Measurements from ENCODE around the gene OR6B3.

Gene OR6B3

DNA sequence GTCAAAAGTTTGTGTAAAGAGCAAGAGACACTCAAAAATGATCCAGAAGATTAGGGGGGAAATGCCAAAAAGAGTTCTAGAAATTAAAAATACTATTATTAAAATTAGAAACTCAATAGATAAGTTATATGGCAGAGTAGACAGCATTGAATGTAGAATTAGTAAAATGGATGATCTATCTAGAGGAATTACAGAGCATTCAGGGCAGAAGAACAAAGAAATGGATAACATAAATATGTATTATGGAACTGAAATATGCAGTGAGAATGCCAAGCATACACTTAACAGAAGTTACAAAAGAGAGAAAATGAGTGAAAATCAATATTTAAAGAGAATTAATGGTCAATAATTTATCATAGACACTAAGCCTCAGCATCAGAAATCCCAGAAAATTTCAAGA lies 33.2 kb upstream of the OR6B3 start:
- no peak overlapping the region for H3K4me2 ChIP-seq
- H2AFZ ChIP-seq (ENCODE audit: low read depth) = no peak overlapping the region
- TF ChIP-seq, protein P1, sequence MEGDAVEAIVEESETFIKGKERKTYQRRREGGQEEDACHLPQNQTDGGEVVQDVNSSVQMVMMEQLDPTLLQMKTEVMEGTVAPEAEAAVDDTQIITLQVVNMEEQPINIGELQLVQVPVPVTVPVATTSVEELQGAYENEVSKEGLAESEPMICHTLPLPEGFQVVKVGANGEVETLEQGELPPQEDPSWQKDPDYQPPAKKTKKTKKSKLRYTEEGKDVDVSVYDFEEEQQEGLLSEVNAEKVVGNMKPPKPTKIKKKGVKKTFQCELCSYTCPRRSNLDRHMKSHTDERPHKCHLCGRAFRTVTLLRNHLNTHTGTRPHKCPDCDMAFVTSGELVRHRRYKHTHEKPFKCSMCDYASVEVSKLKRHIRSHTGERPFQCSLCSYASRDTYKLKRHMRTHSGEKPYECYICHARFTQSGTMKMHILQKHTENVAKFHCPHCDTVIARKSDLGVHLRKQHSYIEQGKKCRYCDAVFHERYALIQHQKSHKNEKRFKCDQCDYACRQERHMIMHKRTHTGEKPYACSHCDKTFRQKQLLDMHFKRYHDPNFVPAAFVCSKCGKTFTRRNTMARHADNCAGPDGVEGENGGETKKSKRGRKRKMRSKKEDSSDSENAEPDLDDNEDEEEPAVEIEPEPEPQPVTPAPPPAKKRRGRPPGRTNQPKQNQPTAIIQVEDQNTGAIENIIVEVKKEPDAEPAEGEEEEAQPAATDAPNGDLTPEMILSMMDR (conservative IDR thresholded peaks at IDR 0.05; ENCODE audit: low read depth, low read length) = no peak
- H3K4me3 ChIP-seq (IDR thresholded peaks at IDR 0.05; ENCODE audit: insufficient read depth, low read depth, low read length) = no peak overlapping the region
- H3K4me1 ChIP-seq (ENCODE audit: low read depth, poor library complexity, severe bottlenecking) = no peaks in the 10 kb centered on the region
- no peak overlapping the region for H3K9ac ChIP-seq
- no peaks in the 10 kb centered on the region for H3K27me3 ChIP-seq (ENCODE audit: insufficient read depth, low read depth)
- no peaks in the 10 kb centered on the region for H3K79me2 ChIP-seq (ENCODE audit: insufficient read depth, low read depth)
- no peaks in the 10 kb centered on the region for H3K36me3 ChIP-seq (ENCODE audit: insufficient read depth)
- no peak overlapping the region for H3K27ac ChIP-seq
- H4K20me1 ChIP-seq (ENCODE audit: insufficient read depth) = no peaks in the 10 kb centered on the region

- Histone ChIP-seq H3K4me3 (IDR thresholded peaks at IDR 0.05; ENCODE audit: insufficient read depth, low read depth, low read length) (no peak overlapping the region), H4K20me1 (ENCODE audit: insufficient read depth) (no peaks in the 10 kb centered on the region), H3K4me2 (no peak overlapping the region), H3K9ac (no peak overlapping the region), H3K4me1 (ENCODE audit: low read depth, poor library complexity, severe bottlenecking) (no peaks in the 10 kb centered on the region), H3K79me2 (ENCODE audit: insufficient read depth, low read depth) (no peaks in the 10 kb centered on the region), H3K36me3 (ENCODE audit: insufficient read depth) (no peaks in the 10 kb centered on the region), H3K27ac (no peak overlapping the region), H3K27me3 (ENCODE audit: insufficient read depth, low read depth) (no peaks in the 10 kb centered on the region), H2AFZ (ENCODE audit: low read depth) (no peak overlapping the region)
- TF ChIP-seq, protein P1 (conservative IDR thresholded peaks at IDR 0.05; ENCODE audit: low read depth, low read length) = no peak
Measured at GRCh38 chr2:240078631-240079030, 25.3 kb upstream of the OR6B3 start.

DNA sequence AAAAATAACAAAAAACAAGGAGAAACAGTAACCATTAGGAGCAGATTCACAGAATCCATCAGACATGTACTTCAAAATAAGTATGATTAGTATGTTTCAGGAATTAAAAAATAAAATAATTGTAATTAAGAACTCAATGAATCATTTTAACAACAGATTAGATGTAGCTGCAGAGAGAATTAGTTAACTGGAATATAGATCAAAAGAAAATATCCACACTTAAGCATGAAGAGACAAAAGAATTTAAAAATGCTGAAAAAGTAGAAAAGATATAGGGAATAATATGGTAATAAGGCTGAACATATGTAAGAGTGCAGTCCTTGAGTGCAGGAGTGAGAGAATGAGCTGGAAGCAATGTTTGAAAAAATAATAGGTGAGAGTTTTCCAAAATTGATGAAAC lies 24.1 kb upstream of the OR6B3 start:
- TF ChIP-seq, protein P1 (conservative IDR thresholded peaks at IDR 0.05; ENCODE audit: low read depth, low read length) = no peak
- H3K9ac ChIP-seq = no peak overlapping the region

GRCh38 chr2:240074545-240074944 lies 21.2 kb upstream of the OR6B3 start:
- no peaks in the 10 kb centered on the region for H3K79me2 ChIP-seq (ENCODE audit: insufficient read depth, low read depth)
- H3K4me2 ChIP-seq = no peak overlapping the region
- H3K4me3 ChIP-seq (IDR thresholded peaks at IDR 0.05; ENCODE audit: insufficient read depth, low read depth, low read length) = no peak overlapping the region
- no peak overlapping the region for H3K9ac ChIP-seq
- no peaks in the 10 kb centered on the region for H3K27me3 ChIP-seq (ENCODE audit: insufficient read depth, low read depth)
- TF ChIP-seq, protein P1 (conservative IDR thresholded peaks at IDR 0.05; ENCODE audit: low read depth, low read length) = no peak
- H3K27ac ChIP-seq = no peak overlapping the region
- H3K36me3 ChIP-seq (ENCODE audit: insufficient read depth) = no peaks in the 10 kb centered on the region
- H4K20me1 ChIP-seq (ENCODE audit: insufficient read depth) = no peaks in the 10 kb centered on the region
- H3K4me1 ChIP-seq (ENCODE audit: low read depth, poor library complexity, severe bottlenecking) = no peaks in the 10 kb centered on the region
- H2AFZ ChIP-seq (ENCODE audit: low read depth) = no peak overlapping the region

More for the DNA sequence above, 24.1 kb upstream of the OR6B3 start:
- Histone ChIP-seq H3K79me2 (ENCODE audit: insufficient read depth, low read depth) (no peaks in the 10 kb centered on the region), H3K27me3 (ENCODE audit: insufficient read depth, low read depth) (no peaks in the 10 kb centered on the region), H3K4me1 (ENCODE audit: low read depth, poor library complexity, severe bottlenecking) (no peaks in the 10 kb centered on the region), H3K4me2 (no peak overlapping the region), H3K4me3 (IDR thresholded peaks at IDR 0.05; ENCODE audit: insufficient read depth, low read depth, low read length) (no peak overlapping the region), H2AFZ (ENCODE audit: low read depth) (no peak overlapping the region), H4K20me1 (ENCODE audit: insufficient read depth) (no peaks in the 10 kb centered on the region), H3K27ac (no peak overlapping the region), H3K36me3 (ENCODE audit: insufficient read depth) (no peaks in the 10 kb centered on the region)
